GM12872 (cell line): ENCODE measurements around the gene BANP.

Source experiments
- TF ChIP-seq, protein P1 (sequence below): IDR thresholded peaks from 3 replicates; pipeline ENCODE4 v1.5.1; 2011; ENCODE audit warnings: low read depth, mild to moderate bottlenecking, low read length, moderate library complexity; ENCODE audit not compliant: insufficient read depth

The BANP gene

DNA sequence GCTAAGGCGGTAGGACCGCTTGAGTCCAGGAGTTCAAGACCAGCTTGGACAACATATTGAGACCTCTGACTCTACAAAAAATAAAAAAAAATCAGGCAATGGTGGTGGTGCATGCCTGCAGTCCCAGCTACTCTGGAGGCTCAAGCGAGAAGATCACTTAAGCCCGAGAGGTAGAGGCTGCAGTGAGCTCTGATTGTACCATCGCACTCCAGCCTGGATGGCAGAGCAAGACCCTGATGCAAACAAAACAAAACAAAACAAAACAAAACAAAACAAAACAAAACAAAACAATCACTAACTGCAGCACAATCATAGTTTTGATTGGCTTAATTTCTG lies 2.5 kb upstream of the BANP start:
- TF ChIP-seq, protein P1, sequence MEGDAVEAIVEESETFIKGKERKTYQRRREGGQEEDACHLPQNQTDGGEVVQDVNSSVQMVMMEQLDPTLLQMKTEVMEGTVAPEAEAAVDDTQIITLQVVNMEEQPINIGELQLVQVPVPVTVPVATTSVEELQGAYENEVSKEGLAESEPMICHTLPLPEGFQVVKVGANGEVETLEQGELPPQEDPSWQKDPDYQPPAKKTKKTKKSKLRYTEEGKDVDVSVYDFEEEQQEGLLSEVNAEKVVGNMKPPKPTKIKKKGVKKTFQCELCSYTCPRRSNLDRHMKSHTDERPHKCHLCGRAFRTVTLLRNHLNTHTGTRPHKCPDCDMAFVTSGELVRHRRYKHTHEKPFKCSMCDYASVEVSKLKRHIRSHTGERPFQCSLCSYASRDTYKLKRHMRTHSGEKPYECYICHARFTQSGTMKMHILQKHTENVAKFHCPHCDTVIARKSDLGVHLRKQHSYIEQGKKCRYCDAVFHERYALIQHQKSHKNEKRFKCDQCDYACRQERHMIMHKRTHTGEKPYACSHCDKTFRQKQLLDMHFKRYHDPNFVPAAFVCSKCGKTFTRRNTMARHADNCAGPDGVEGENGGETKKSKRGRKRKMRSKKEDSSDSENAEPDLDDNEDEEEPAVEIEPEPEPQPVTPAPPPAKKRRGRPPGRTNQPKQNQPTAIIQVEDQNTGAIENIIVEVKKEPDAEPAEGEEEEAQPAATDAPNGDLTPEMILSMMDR, result no peak

DNA sequence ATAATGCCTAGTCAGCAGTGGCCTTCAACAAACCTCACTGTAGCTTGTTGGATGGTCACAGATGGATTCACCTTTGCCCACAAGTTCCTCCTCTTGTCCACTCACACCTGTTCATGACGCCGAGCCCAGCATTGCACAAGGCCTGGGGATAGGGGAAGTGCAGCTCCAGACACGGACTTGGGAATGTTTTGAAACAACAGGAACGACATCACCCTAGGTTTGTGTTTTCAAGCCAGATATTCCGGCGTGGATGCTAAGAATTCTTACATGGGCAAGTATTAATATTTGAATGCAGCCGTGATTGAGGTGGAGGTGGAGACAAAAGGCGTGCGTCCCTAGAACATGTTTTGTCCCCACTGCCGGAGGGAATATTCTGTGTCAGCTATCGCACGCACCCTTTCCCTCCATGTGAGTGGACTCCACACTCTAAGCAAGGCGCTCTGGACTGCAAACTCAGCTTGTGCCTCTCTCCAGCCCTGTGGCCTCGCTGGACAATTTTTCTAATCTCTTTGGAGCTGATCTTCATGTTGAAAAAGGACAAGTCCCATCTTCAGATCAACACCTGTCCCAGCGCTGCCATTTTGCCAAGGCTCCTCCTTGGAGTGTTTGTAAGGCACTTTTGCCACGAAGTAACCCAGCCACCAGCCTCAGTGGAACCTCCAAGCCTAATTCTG lies 2.0 kb upstream of the BANP start:
- TF ChIP-seq, protein P1, result no peak

DNA sequence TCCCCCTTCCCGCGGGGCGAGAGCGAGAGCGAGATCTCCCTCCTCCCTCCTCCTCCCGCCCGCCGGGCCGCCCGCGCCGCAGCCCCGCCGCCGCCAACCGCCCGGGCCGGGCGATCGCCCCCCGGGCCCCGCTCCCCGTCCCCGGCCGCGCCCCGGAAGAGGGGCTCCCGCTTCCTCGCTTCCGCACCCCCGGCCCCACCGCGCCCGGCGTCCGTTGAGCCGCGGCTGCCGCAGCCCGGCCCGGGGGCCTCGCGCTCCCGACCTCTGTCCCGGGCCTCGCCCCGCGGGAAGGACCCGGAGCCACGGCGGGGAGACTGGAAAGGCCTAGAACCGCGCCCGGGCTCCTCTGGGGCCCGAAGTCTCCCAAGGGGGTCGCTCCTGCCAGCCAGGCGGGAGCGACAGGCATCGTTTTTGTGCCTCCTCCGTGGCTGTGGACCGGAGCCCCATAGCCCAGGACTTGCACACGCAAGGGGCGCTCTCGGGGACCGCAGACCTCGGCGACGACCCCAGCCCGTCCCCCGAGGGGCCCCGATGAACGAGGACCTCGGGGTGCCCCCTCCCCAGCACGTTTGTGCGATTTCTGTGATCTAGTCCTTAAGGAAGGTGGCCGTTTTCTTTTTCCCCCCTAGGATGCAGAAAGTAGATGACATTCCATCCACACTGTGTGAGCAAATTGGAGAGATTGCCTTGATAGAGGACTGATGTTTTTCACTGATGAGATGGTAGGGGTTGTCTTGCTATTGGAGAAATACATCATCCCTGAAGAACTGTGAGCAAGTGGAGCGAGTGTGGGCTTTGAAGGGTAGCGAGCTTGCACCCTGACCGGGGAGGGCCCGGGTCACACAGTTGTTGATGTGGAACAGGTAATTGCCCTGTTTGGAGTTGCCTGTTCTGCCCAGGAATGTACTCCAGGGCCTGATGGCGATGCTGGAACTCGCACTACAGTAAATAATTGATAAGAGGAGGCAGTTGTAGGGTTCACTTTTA lies 611 bp downstream of the BANP start:
- TF ChIP-seq, protein P1, result no peak

DNA sequence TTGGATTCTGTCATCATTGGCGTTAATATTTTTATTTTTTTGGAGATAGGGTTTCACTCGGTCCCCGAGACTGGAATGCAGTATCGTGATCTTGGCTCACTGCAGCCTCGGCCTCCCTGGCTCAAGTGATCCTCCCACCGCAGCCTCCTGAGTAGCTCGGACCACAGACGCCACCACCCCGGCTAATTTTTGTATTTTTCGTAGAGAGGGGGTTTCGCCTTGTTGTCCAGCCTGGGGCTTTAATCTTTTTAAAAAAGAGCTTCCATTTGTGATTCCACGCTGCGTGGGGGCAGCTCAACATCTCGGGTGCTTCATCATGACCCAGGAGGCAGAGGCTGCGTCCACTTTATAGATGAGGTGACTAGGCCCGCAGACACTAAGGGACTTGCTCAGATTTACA lies 1.5 kb downstream of the BANP start:
- TF ChIP-seq, protein P1, result no peak

DNA sequence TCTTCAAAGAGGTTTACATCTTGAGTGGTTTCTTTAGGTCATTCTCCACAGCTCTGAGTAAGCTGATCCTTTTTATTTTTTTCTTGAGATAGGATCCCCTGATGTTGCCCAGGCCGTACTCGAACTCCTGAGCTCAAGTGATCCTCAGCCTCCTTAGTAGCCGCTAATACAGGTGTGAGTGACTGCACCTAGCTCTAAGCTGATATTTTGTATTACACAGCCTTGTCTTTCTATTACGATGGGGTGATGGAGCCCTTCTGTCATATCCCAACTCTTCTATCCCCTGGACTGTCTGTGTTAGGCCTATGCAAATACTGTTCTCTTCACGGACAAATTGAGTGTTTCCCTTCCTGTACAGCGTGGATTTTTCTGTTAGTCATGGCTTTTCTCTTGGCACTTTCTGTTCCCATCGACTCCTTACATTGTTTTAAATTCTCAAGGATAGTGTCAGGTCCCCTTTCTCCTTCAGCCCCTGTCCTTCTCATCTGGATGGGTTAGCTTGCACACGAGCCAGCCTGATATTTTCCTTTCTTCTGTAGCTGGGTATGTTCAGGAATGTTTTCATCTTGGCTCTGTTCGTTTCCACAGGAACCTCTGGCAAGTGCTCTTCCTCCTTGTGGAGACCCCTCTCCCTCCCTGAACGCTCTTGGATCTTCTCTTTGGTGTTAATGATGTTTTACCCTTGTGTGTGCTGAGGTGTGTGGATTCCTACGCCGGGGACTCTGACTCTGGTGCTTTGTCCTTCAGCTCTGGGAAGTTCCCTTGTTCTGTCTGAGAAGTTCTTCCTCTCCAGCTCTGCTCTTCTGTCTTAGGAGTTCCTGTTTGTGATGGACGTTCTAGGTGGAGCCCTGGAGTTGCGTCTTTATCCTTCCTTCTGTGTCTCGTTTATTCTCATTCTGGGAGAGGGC lies 2.3 kb downstream of the BANP start:
- TF ChIP-seq, protein P1, result no peak

DNA sequence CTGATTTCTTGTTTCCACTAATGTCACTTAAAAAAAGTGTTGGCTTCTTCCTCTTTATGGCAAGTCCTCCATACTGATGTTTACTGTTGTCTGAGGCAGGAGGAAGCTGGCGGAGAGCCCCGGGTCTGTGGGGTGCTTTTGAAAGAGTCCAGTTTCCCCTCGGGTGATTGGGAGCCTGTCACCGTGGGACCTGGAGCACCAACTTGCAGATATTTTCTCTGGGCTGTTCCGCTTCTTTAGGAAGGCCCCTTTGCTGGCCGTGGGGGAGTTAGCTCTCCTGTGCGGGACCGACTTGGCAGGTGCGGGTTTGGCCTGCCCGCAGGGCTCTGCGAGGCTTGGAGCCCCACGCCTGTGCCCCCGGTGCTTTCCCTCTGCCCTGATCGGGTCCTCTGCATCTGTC lies 3.1 kb downstream of the BANP start:
- TF ChIP-seq, protein P1, result no peak

DNA sequence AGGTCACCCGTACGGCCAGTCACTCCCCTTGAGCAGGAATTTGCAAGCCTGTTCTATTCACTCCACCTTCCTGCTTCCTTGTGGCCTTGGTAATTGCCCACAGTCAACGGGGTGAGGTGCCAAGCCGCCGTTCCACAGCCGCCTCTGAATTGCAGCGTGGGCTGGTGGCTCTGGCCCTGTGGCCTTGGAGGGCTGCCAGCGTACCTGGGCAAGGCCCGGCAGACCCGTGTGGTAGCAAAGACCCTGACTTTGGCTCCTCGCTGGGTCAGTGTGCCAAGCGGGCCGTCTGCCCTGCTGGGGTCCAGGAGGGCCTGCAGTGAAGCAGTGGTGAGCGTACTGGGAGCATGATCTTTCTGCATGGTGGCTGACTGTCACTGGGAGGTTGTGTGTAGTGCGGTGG lies 3.6 kb downstream of the BANP start:
- TF ChIP-seq, protein P1, result no peak
